ENCODE data around the gene SDHAF3.
"Not testable (repeated sequence)": the region's sequence is repeated elsewhere in the genome, so short reads cannot be mapped to it uniquely, and the experiment has no call there.

The SDHAF3 gene

GRCh38 chr7:97196174-97196573, 78.7 kb downstream of the SDHAF3 start:
- DNase-seq; in situ Hi-C loops (cut with HindIII; ENCODE audit: low pct_ligation_motif_present, low pct_unique_long_range_greater_than_20kb, low sequenced_read_pairs): not testable (repeated sequence)

GRCh38 chr7:97198596-97198995, 81.1 kb downstream of the SDHAF3 start:
- DNase-seq, result no peak
- in situ Hi-C loops (cut with HindIII; ENCODE audit: low pct_ligation_motif_present, low pct_unique_long_range_greater_than_20kb, low sequenced_read_pairs), result no loop called here

- in situ Hi-C loops (cut with HindIII; ENCODE audit: low pct_ligation_motif_present, low pct_unique_long_range_greater_than_20kb, low sequenced_read_pairs), result no loop called here
- no peak for DNase-seq
These were observed 82.5 kb downstream of the SDHAF3 start for GRCh38 chr7:97200018-97200417.

- DNase-seq, result no peak
- in situ Hi-C loops (cut with HindIII; ENCODE audit: low pct_ligation_motif_present, low pct_unique_long_range_greater_than_20kb, low sequenced_read_pairs), result no loop called here
These were observed 86.5 kb downstream of the SDHAF3 start for GRCh38 chr7:97203957-97204356.

- in situ Hi-C loops (cut with HindIII; ENCODE audit: low pct_ligation_motif_present, low pct_unique_long_range_greater_than_20kb, low sequenced_read_pairs), result no loop called here
- no peak for DNase-seq
These were observed 87.3 kb downstream of the SDHAF3 start for GRCh38 chr7:97204821-97205220.

GRCh38 chr7:97215556-97215955, 98.1 kb downstream of the SDHAF3 start:
- DNase-seq, result no peak
- in situ Hi-C loops (cut with HindIII; ENCODE audit: low pct_ligation_motif_present, low pct_unique_long_range_greater_than_20kb, low sequenced_read_pairs), result no loop called here

- in situ Hi-C loops (cut with HindIII; ENCODE audit: low pct_ligation_motif_present, low pct_unique_long_range_greater_than_20kb, low sequenced_read_pairs), result no loop called here
- DNase-seq, result no peak
These were observed 101.3 kb downstream of the SDHAF3 start for GRCh38 chr7:97218767-97219166.

- no peak for DNase-seq
- in situ Hi-C loops (cut with HindIII; ENCODE audit: low pct_ligation_motif_present, low pct_unique_long_range_greater_than_20kb, low sequenced_read_pairs), result no loop called here
These were observed 101.7 kb downstream of the SDHAF3 start for GRCh38 chr7:97219237-97219636.

- in situ Hi-C loops (cut with HindIII; ENCODE audit: low pct_ligation_motif_present, low pct_unique_long_range_greater_than_20kb, low sequenced_read_pairs), result no loop called here
These were observed 106.8 kb downstream of the SDHAF3 start for GRCh38 chr7:97224316-97224715.

GRCh38 chr7:97226541-97226940, 109.0 kb downstream of the SDHAF3 start:
- DNase-seq, result no peak
- in situ Hi-C loops (cut with HindIII; ENCODE audit: low pct_ligation_motif_present, low pct_unique_long_range_greater_than_20kb, low sequenced_read_pairs), result no loop called here

More at GRCh38 chr7:97224316-97224715, 106.8 kb downstream of the SDHAF3 start:
- DNase-seq, result no peak
